PC-3 (cell line): ENCODE data around the gene GSG1L. TPM values are rescaled to one million over a fixed set of nuclear protein-coding genes. Genes with fewer than 3 reads are reported as not detected.

Source experiments
- ATAC-seq: fragments of 200-7000 bp; cut with Tn5 transposase; 2 replicates; pipeline ENCODE4 v1.9.1; 2020; ENCODE audit warnings: mild to moderate bottlenecking, moderate library complexity
- BruUV-seq: library from RNA; stranded (reverse); fragments of 400-500 nt; replicated peaks from 2 replicates; lab custom pipeline; 2021; lab: Mats Ljungman, UMichigan
- CTCF ChIA-PET: fragments of 300-600 bp; sonication (Branson Sonifier 250); formaldehyde crosslinking; loops from one replicate; lab custom pipeline; 2022; ENCODE audit warnings: antibody characterized with exemption; lab: Charles Lee
- POLR2A ChIA-PET: fragments of 300-600 bp; sonication (Branson Sonifier 250); formaldehyde crosslinking; loops from one replicate; lab custom pipeline; 2022; ENCODE audit warnings: antibody characterized with exemption; ENCODE audit not compliant: unreplicated experiment; lab: Charles Lee
- DNase-seq: peaks from one replicate; pipeline ENCODE4 v3.0.0-alpha.2; 2015
- H2AFZ ChIP-seq: fragments of 300-600 bp; sonication (generic); 2 replicates; pipeline ENCODE4 v1.6.0; 2016; ENCODE audit warnings: antibody characterized with exemption, low read length
- H3F3A ChIP-seq: fragments of 300-600 bp; sonication (generic); one replicate; pipeline ENCODE4 v1.6.0; 2017; ENCODE audit warnings: antibody characterized with exemption, low read length, control low read depth, mild to moderate bottlenecking; ENCODE audit not compliant: unreplicated experiment
- H3K27ac ChIP-seq: fragments of 300-600 bp; sonication (generic); 2 replicates; pipeline ENCODE4 v1.5.1; 2016; ENCODE audit warnings: mild to moderate bottlenecking, low read length
- H3K27me3 ChIP-seq: fragments of 300-600 bp; sonication (generic); 2 replicates; pipeline ENCODE4 v1.6.1; 2016; ENCODE audit warnings: low read length, mixed read lengths
- H3K36me3 ChIP-seq: fragments of 300-600 bp; sonication (generic); 2 replicates; pipeline ENCODE4 v1.6.1; 2016; ENCODE audit warnings: low read depth, mixed run types, low read length, mixed read lengths
- H3K4me1 ChIP-seq: fragments of 300-600 bp; sonication (generic); 2 replicates; pipeline ENCODE4 v1.5.1; 2016; ENCODE audit warnings: low read length; ENCODE audit not compliant: insufficient read depth
- H3K4me2 ChIP-seq: fragments of 300-600 bp; sonication (generic); 2 replicates; pipeline ENCODE4 v1.6.0; 2016; ENCODE audit warnings: low read length
- H3K4me3 ChIP-seq: fragments of 300-600 bp; sonication (generic); 2 replicates; pipeline ENCODE4 v1.5.1; 2016; ENCODE audit warnings: mild to moderate bottlenecking, low read length, mixed read lengths
- H3K79me2 ChIP-seq: fragments of 300-600 bp; sonication (generic); 2 replicates; pipeline ENCODE4 v1.6.1; 2017; ENCODE audit warnings: low read length, mixed read lengths
- H3K9ac ChIP-seq: fragments of 300-600 bp; sonication (generic); 2 replicates; pipeline ENCODE4 v1.6.0; 2016; ENCODE audit warnings: mild to moderate bottlenecking, low read length
- H3K9me2 ChIP-seq: fragments of 300-600 bp; sonication (generic); replicated peaks from 2 replicates; pipeline ENCODE4 v1.6.1; 2016; ENCODE audit warnings: mixed run types, low read length, mixed read lengths
- H3K9me3 ChIP-seq: fragments of 300-600 bp; sonication (generic); 2 replicates; pipeline ENCODE4 v1.6.1; 2016; ENCODE audit warnings: low read length, mixed read lengths
- H4K20me1 ChIP-seq: fragments of 300-600 bp; sonication (generic); 2 replicates; pipeline ENCODE4 v1.6.1; 2016; ENCODE audit warnings: low read length, mixed read lengths
- EZH2 ChIP-seq: fragments of 300-600 bp; sonication (generic); IDR thresholded peaks from one replicate; pipeline ENCODE4 v1.6.1; 2017; ENCODE audit warnings: antibody characterized with exemption, mild to moderate bottlenecking, low read length; ENCODE audit not compliant: unreplicated experiment
- EZH2phosphoT487 ChIP-seq: fragments of 300-600 bp; sonication (generic); IDR thresholded peaks from 2 replicates; pipeline ENCODE4 v1.6.1; 2018; ENCODE audit warnings: mild to moderate bottlenecking, antibody characterized with exemption, low read length, borderline replicate concordance
- intact Hi-C: fragments of 100-400 bp; cut with micrococcal nuclease; formaldehyde crosslinking; loops from 2 replicates; pipeline ENCODE4 v1.9.0; 2023
- total RNA-seq: library from RNA; depleted of rRNA; stranded (reverse); fragments of >200 nt; gene quantifications from 2 replicates; pipeline ENCODE4 v1.2.3, GENCODE V29; 2014
- TF ChIP-seq, protein P1 (sequence below): fragments of 300-600 bp; sonication (generic); conservative IDR thresholded peaks from 2 replicates; pipeline ENCODE4 v1.5.1; 2017; ENCODE audit warnings: antibody characterized with exemption, low read depth, mild to moderate bottlenecking, low read length

Gene GSG1L
- total RNA-seq, 1 experiment from 2014 or later: not detected

DNA sequence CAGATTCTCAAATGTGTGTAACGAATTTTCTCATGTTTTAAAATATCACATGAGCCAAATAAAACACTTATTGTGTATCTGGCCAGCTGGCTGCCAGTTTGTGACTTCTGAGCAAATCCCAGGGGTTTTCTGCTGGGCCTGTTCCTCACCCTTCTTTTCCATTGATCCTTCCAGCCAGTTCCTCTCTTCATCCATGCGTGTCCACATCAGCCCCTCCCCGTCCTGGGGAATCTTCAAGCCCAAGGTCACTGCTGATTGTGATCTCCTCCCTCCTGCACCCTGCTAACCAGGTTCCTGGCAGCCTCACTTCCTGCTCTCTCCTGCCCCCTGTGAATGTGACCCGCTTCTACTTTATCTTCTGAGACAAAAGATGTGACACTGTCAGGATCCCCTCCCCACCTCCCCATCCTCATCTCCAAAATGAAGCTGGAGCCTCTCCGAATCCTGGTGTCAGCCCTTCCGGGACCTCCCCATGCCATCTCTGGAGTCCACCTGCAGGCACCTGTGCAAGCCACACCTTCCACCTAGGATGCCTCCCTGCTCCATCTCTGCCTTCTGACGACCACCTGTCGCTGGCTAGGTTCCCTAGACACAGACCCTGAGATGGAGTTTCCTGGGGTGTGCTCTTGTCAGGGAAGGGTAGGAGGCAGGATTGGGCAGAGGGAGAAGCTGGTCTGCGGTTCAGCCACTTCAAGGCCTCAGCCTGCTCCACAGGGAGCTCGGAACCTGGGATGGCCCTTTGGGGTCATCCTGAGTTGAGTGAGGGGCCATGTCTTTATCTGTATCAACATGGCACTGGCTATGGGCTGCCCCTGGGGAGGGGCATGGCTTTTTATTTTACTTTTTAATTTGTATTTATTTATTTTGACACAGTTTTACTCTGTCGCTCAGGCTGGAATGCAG, 308.5 kb downstream of the GSG1L start:
- ATAC-seq (no peak), DNase-seq (no peak)
- ChIA-PET CTCF (no interaction called here), POLR2A (no interaction called here)
- BruUV-seq: no TSS peak
- Histone ChIP-seq H3K36me3 (no peaks in the 10 kb centered on the region), H3K27ac (no peak overlapping the region), H3K4me1 (peaks cover 12% of the 10 kb centered on the region), H3K27me3 (no peaks in the 10 kb centered on the region), H2AFZ (no peak overlapping the region), H3K4me2 (no peak overlapping the region), H4K20me1 (no peaks in the 10 kb centered on the region), H3K9me3 (no peaks in the 10 kb centered on the region), H3K4me3 (no peak overlapping the region), H3K9me2 (no peaks in the 10 kb centered on the region), H3F3A (no peaks in the 10 kb centered on the region), H3K9ac (no peak overlapping the region), H3K79me2 (no peaks in the 10 kb centered on the region)
- intact Hi-C loops: no loop called here
- no peak for TF ChIP-seq EZH2phosphoT487

DNA sequence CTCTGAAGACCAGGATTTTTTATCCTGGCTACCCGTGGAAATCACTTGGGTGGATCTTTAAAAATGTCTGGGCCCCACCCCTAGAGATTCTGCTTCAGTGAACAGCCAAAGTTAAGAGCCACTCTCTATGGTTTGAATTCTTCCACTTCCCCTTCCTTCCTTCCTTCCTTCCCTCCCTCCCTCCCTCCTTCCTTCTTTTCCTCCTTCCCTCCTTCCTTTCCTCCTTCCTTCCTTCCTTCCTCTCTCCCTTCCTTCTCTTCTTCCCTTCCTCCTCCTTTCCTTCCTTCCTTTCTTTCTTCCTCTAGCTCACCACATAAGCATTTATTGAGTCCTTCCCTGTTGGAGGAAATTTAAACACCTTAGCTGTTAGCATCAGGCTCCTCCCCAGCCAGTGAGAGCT, 310.0 kb downstream of the GSG1L start:
- ChIA-PET CTCF (no interaction called here), POLR2A (no interaction called here)
- H3K9me2 ChIP-seq: no peaks in the 10 kb centered on the region
- no peak overlapping the region for H3K27ac ChIP-seq
- H3K4me1 ChIP-seq: peaks cover 9% of the 10 kb centered on the region; the same call in 1 of the 2 replicates
- intact Hi-C loops: no loop called here
- TF ChIP-seq, protein P1, sequence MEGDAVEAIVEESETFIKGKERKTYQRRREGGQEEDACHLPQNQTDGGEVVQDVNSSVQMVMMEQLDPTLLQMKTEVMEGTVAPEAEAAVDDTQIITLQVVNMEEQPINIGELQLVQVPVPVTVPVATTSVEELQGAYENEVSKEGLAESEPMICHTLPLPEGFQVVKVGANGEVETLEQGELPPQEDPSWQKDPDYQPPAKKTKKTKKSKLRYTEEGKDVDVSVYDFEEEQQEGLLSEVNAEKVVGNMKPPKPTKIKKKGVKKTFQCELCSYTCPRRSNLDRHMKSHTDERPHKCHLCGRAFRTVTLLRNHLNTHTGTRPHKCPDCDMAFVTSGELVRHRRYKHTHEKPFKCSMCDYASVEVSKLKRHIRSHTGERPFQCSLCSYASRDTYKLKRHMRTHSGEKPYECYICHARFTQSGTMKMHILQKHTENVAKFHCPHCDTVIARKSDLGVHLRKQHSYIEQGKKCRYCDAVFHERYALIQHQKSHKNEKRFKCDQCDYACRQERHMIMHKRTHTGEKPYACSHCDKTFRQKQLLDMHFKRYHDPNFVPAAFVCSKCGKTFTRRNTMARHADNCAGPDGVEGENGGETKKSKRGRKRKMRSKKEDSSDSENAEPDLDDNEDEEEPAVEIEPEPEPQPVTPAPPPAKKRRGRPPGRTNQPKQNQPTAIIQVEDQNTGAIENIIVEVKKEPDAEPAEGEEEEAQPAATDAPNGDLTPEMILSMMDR: no peak
- TF ChIP-seq EZH2 (no peak), EZH2phosphoT487 (no peak)
- H4K20me1 ChIP-seq: no peaks in the 10 kb centered on the region
- H3K4me2 ChIP-seq: no peak overlapping the region
- H3K4me3 ChIP-seq: no peak overlapping the region
- no TSS peak for BruUV-seq
- DNase-seq: no peak
- H3K36me3 ChIP-seq: no peaks in the 10 kb centered on the region
- no peaks in the 10 kb centered on the region for H3K9me3 ChIP-seq
- no peaks in the 10 kb centered on the region for H3K27me3 ChIP-seq
- no peaks in the 10 kb centered on the region for H3K79me2 ChIP-seq
- no peak for ATAC-seq
- no peak overlapping the region for H2AFZ ChIP-seq
- H3F3A ChIP-seq: no peaks in the 10 kb centered on the region
- no peak overlapping the region for H3K9ac ChIP-seq

DNA sequence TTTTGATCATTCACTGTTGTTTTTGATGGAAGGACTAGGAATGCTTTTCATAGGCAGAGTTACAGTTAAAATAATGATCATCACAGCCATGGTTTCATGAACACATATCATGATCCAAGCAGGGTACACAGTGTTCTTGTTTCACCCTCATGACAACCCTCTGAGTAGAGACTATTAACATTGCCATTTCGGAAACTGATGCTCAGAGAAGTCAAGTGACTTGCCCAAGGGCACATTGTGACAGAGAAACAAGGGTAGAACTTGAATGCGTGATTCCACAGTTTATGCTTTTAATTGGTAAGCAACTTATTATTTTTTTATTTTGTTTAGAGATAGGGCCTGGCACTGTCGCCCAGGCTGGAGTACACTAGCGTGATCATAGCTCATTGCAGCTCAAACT, 311.3 kb downstream of the GSG1L start:
- Histone ChIP-seq H3K36me3 (no peaks in the 10 kb centered on the region), H3K4me3 (no peak overlapping the region), H3K9me2 (no peaks in the 10 kb centered on the region), H3K9ac (no peak overlapping the region), H3K27me3 (no peaks in the 10 kb centered on the region), H3F3A (no peaks in the 10 kb centered on the region), H2AFZ (no peak overlapping the region), H4K20me1 (no peaks in the 10 kb centered on the region), H3K79me2 (no peaks in the 10 kb centered on the region), H3K4me1 (peaks cover 10% of the 10 kb centered on the region; the same call in 1 of the 2 replicates), H3K27ac (no peak overlapping the region), H3K9me3 (no peaks in the 10 kb centered on the region), H3K4me2 (no peak overlapping the region)
- CTCF ChIA-PET: no interaction called here
- intact Hi-C loops: no loop called here
- POLR2A ChIA-PET: no interaction called here
- BruUV-seq: no TSS peak
- TF ChIP-seq, protein P1: no peak
- TF ChIP-seq EZH2: no peak
- TF ChIP-seq EZH2phosphoT487: no peak
- ATAC-seq: no peak
- no peak for DNase-seq
